H1 (cell line): ENCODE data around the gene AGR3. TPM values are rescaled to one million over a fixed set of nuclear protein-coding genes. Genes with fewer than 3 reads are reported as not detected.

ENCODE experiments used
- CTCF ChIA-PET: fragments of 300-600 bp; sonication (Branson Sonifier 250); formaldehyde crosslinking; loops from one replicate; lab custom pipeline; 2021; ENCODE audit not compliant: partially characterized antibody; lab: Charles Lee
- POLR2A ChIA-PET: fragments of 300-600 bp; sonication (Branson Sonifier 250); formaldehyde crosslinking; loops from one replicate; lab custom pipeline; 2021; ENCODE audit warnings: inconsistent platforms; ENCODE audit not compliant: partially characterized antibody; lab: Charles Lee
- DNase-seq, 2 experiments: peaks; one replicate each; pipeline versions ENCODE4 v3.0.0 to v3.0.0-alpha.2; 2010 to 2022; ENCODE audit warnings: low spot score in 2 of 2, low read depth in 1 of 2, mixed read lengths in 1 of 2
- FAIRE-seq: peaks from 2 replicates; lab custom pipeline; 2011; peaks lifted over from hg19 to GRCh38; lab: Jason Lieb, UNC
- H2AFZ ChIP-seq: 2 replicates; pipeline ENCODE4 v1.8.1; 2012; ENCODE audit warnings: low read length, inconsistent platforms
- H2AK5ac ChIP-seq: 2 replicates; pipeline ENCODE4 v1.6.1; 2013; ENCODE audit warnings: low read depth, low read length
- H2BK120ac ChIP-seq: replicated peaks from 2 replicates; pipeline ENCODE3; 2013; ENCODE audit warnings: low read depth, low read length, inconsistent platforms
- H2BK12ac ChIP-seq: 2 replicates; pipeline ENCODE4 v1.6.1; 2013; ENCODE audit warnings: low read depth, low read length
- H2BK15ac ChIP-seq: 2 replicates; pipeline ENCODE4 v1.6.1; 2013; ENCODE audit warnings: low read length
- H2BK20ac ChIP-seq: 2 replicates; pipeline ENCODE4 v1.6.1; 2013; ENCODE audit warnings: low read length
- H2BK5ac ChIP-seq: 2 replicates; pipeline ENCODE4 v1.6.1; 2013; ENCODE audit warnings: low read depth, low read length
- H3K14ac ChIP-seq: 2 replicates; pipeline ENCODE4 v1.6.1; 2013; ENCODE audit warnings: inconsistent platforms; ENCODE audit not compliant: insufficient read length
- H3K18ac ChIP-seq: 2 replicates; pipeline ENCODE4 v1.6.1; 2013; ENCODE audit warnings: low read length; ENCODE audit errors: extremely low read depth
- H3K23ac ChIP-seq: 2 replicates; pipeline ENCODE4 v1.6.1; 2013; ENCODE audit warnings: inconsistent platforms; ENCODE audit not compliant: insufficient read length
- H3K23me2 ChIP-seq: 2 replicates; pipeline ENCODE4 v1.6.1; 2013; ENCODE audit warnings: low read depth, low read length
- H3K27ac ChIP-seq: 2 replicates; pipeline ENCODE4 v1.6.1; 2011; ENCODE audit warnings: low read depth, low read length, inconsistent platforms
- H3K27me3 ChIP-seq, 4 experiments: replicated peaks in 1 of 4; 1 replicate in 1 of 4; 2 replicates in 3 of 4; pipeline versions ENCODE4 v1.6.1 to v1.8.1; 2011 to 2013; ENCODE audit warnings: low read length in 3 of 4, mild to moderate bottlenecking in 3 of 4, inconsistent platforms in 2 of 4, mixed read lengths in 2 of 4, moderate library complexity in 1 of 4; ENCODE audit not compliant: control insufficient read depth in 3 of 4, insufficient read depth in 3 of 4; ENCODE audit errors: extremely low read depth in 1 of 4
- H3K36me3 ChIP-seq, 4 experiments: 2 replicates each; pipeline versions ENCODE4 v1.6.1 to v1.8.1; 2011 to 2013; ENCODE audit warnings: mild to moderate bottlenecking in 4 of 4, low read length in 3 of 4, moderate library complexity in 2 of 4, control low read depth in 1 of 4, inconsistent platforms in 1 of 4; ENCODE audit not compliant: insufficient read depth in 4 of 4, control insufficient read depth in 2 of 4
- H3K4ac ChIP-seq: replicated peaks from 2 replicates; pipeline ENCODE3; 2013; ENCODE audit warnings: low read length, low read depth, mixed read lengths, inconsistent platforms; ENCODE audit not compliant: insufficient read length
- H3K4me1 ChIP-seq, 4 experiments: replicated peaks in 1 of 4; 1 replicate in 1 of 4; 2 replicates in 3 of 4; pipeline versions ENCODE4 v1.6.1 to v1.8.1; 2011 to 2013; ENCODE audit warnings: low read length in 3 of 4, inconsistent platforms in 2 of 4, mixed read lengths in 1 of 4; ENCODE audit not compliant: insufficient read depth in 4 of 4, control insufficient read depth in 3 of 4
- H3K4me2 ChIP-seq, 2 experiments: 2 replicates each; pipeline versions ENCODE4 v1.6.1 to v1.8.1; 2011 to 2013; ENCODE audit warnings: low read depth in 2 of 2, low read length in 2 of 2, control low read depth in 1 of 2, inconsistent platforms in 1 of 2, mild to moderate bottlenecking in 1 of 2; ENCODE audit not compliant: insufficient read depth in 1 of 2
- H3K4me3 ChIP-seq, 4 experiments: fragments of 200-600, 300-600 bp in 1 of 4; sonication (generic), shearing (Covaris generic), sonication (Bioruptor Twin) in 1 of 4; 2 replicates each; pipeline versions ENCODE4 v1.5.1 to v1.8.1; 2011 to 2016; ENCODE audit warnings: low read length in 4 of 4, low read depth in 3 of 4, control low read depth in 2 of 4, inconsistent platforms in 2 of 4, mild to moderate bottlenecking in 2 of 4, mixed read lengths in 1 of 4, moderate library complexity in 1 of 4; ENCODE audit not compliant: insufficient read depth in 2 of 4; ENCODE audit errors: extremely low read depth in 1 of 4
- H3K56ac ChIP-seq: replicated peaks from 2 replicates; pipeline ENCODE3; 2013; ENCODE audit warnings: low read depth, mild to moderate bottlenecking, mixed read lengths, low read length, inconsistent platforms; ENCODE audit not compliant: insufficient read length
- H3K79me1 ChIP-seq: 2 replicates; pipeline ENCODE4 v1.6.1; 2013; ENCODE audit warnings: low read depth, low read length, control low read depth
- H3K79me2 ChIP-seq, 2 experiments: 2 replicates each; pipeline versions ENCODE4 v1.6.1 to v1.8.1; 2012 to 2013; ENCODE audit warnings: low read length in 2 of 2, mild to moderate bottlenecking in 2 of 2, inconsistent platforms in 1 of 2; ENCODE audit not compliant: insufficient read depth in 2 of 2, control insufficient read depth in 1 of 2
- H3K9ac ChIP-seq, 4 experiments: replicated peaks in 1 of 4; 1 replicate in 1 of 4; 2 replicates in 3 of 4; pipeline versions ENCODE4 v1.6.1 to v1.8.1; 2011 to 2013; ENCODE audit warnings: low read depth in 3 of 4, low read length in 3 of 4, control low read depth in 2 of 4, mild to moderate bottlenecking in 2 of 4, moderate library complexity in 2 of 4, inconsistent platforms in 1 of 4; ENCODE audit errors: extremely low read depth in 1 of 4
- H3K9me3 ChIP-seq, 2 experiments: 2 replicates each; pipeline versions ENCODE4 v1.6.1 to v1.8.1; 2012 to 2013; ENCODE audit warnings: mild to moderate bottlenecking in 2 of 2, moderate library complexity in 2 of 2, control low read depth in 1 of 2, inconsistent platforms in 1 of 2, low read depth in 1 of 2, low read length in 1 of 2, mixed read lengths in 1 of 2; ENCODE audit not compliant: insufficient read depth in 2 of 2
- H4K20me1 ChIP-seq, 2 experiments: replicated peaks in 1 of 2; 2 replicates each; pipeline versions ENCODE3 to v1.8.1; 2011 to 2013; ENCODE audit warnings: inconsistent platforms in 2 of 2, low read length in 2 of 2, mild to moderate bottlenecking in 1 of 2; ENCODE audit not compliant: insufficient read depth in 2 of 2, control insufficient read depth in 1 of 2
- H4K5ac ChIP-seq: 2 replicates; pipeline ENCODE4 v1.6.1; 2013; ENCODE audit warnings: low read length, low read depth, mixed read lengths, inconsistent platforms; ENCODE audit not compliant: insufficient read length
- H4K8ac ChIP-seq: 2 replicates; pipeline ENCODE4 v1.8.0; 2013; ENCODE audit warnings: mild to moderate bottlenecking, moderate library complexity, low read length, inconsistent platforms; ENCODE audit not compliant: insufficient read depth; ENCODE audit errors: extremely low read depth
- H4K91ac ChIP-seq: replicated peaks from 2 replicates; pipeline ENCODE3; 2013; ENCODE audit warnings: low read length, mixed read lengths, inconsistent platforms; ENCODE audit not compliant: insufficient read length
- BRCA1 ChIP-seq: IDR thresholded peaks from 2 replicates; pipeline ENCODE4 v1.6.1; 2012; ENCODE audit warnings: low read depth, low read length, improper control_type of control experiment
- WGBS, 2 experiments: shearing (Covaris generic) in 1 of 2; methylation state at CpG; one replicate each; pipeline versions ENCODE4 v1.1.6 to v1.1.7; 2013 to 2015; ENCODE audit warnings: low lambda C conversion rate in 2 of 2, mixed read lengths in 2 of 2, inconsistent platforms in 1 of 2, low coverage in 1 of 2, missing lambda C conversion rate in 1 of 2; ENCODE audit not compliant: insufficient replicate concordance in 2 of 2, insufficient coverage in 1 of 2, insufficient read length in 1 of 2; ENCODE audit errors: extremely low coverage in 1 of 2, missing lambda C conversion rate in 1 of 2; 5-methylcytosine and 5-hydroxymethylcytosine counted together
- polyA plus RNA-seq, 7 experiments: library from polyadenylated mRNA; depleted of rRNA in 3 of 7; stranded (reverse) in 5 of 7; unstranded in 2 of 7; fragments of >200 nt in 5 of 7; fragments of 200-250 nt in 2 of 7; gene quantifications; 1 replicate in 5 of 7; 2 replicates in 1 of 7; 4 replicates in 1 of 7; pipeline versions ENCODE4 v1.2.1 to v1.2.3, GENCODE V29; 2011 to 2013; ENCODE audit warnings: missing spikeins in 2 of 7, mixed read lengths in 2 of 7
- total RNA-seq: library from RNA; stranded (reverse); fragmentation: NEBNext Ultra II Directional; extraction: Animal tissue kit (Norgen Biotek cat#: 25700); gene quantifications from 2 replicates; pipeline ENCODE4 v1.2.1, GENCODE V29; 2021

AGR3 gene
- total and polyA plus RNA-seq, 2 of the 8 experiments (the other 6 are each of a cell fraction or from before 2014, with no cell fraction given): not detected

GRCh38 chr7:16822029-16822428 is 59.8 kb downstream of the AGR3 start:
- Histone ChIP-seq H3K4me3 (no peak overlapping the region), H3K4ac (no peak overlapping the region), H2AFZ (no peak overlapping the region), H3K79me2 (no peaks in the 10 kb centered on the region), H4K8ac (no peak overlapping the region)
- no peak for DNase-seq
- no peak for TF ChIP-seq BRCA1
- TF ChIP-seq, all 59 proteins: peak for 0
- Histone ChIP-seq H3K9me3 (no peaks in the 10 kb centered on the region), H3K79me1 (no peaks in the 10 kb centered on the region), H2AK5ac (no peak overlapping the region), H3K4me1 (no peaks in the 10 kb centered on the region), H2BK15ac (no peak overlapping the region), H3K27ac (no peak overlapping the region), H3K36me3 (no peaks in the 10 kb centered on the region), H2BK5ac (no peak overlapping the region), H2BK120ac (no peak overlapping the region), H3K56ac (no peak overlapping the region), H4K5ac (no peak overlapping the region), H3K14ac (no peak overlapping the region), H2BK12ac (no peak overlapping the region), H3K9ac (no peak overlapping the region), H3K23ac (no peak overlapping the region), H4K20me1 (no peaks in the 10 kb centered on the region), H3K23me2 (no peaks in the 10 kb centered on the region), H3K27me3 (no peaks in the 10 kb centered on the region), H2BK20ac (no peak overlapping the region), H3K4me2 (no peak overlapping the region), H3K18ac (no peak overlapping the region), H4K91ac (no peak overlapping the region)
- FAIRE-seq: no peak
- POLR2A ChIA-PET: no interaction called here
- 77% methylated on average over 3 of the region's 3 CpGs; no CpG with 5 or more reads in 1 of the 2 experiments for WGBS, 2 experiments
- CTCF ChIA-PET: interaction anchor here (1.1 kb wide), 1 partner anchor 729 kb away, joined by 3 read pairs; no protein-coding TSS in a partner anchor
